Small intestine (tissue), 7 donors: ENCODE data around the gene CNOT2. TPM values are rescaled to one million over a fixed set of nuclear protein-coding genes. Genes with fewer than 3 reads are reported as not detected.

ENCODE experiments used
- DNase-seq, 2 donors: peaks; one replicate each; pipeline versions ENCODE4 v3.0.0 to v3.0.0-alpha.2; 2013
- FAIRE-seq: peaks from 2 replicates; lab custom pipeline; 2012; peaks lifted over from hg19 to GRCh38; lab: Jason Lieb, UNC
- H3K27ac ChIP-seq, 3 donors: one replicate each; pipeline ENCODE4 v1.5.1; 2013; ENCODE audit warnings: low read length in 2 of 3, mild to moderate bottlenecking in 2 of 3, control low read depth in 1 of 3, inconsistent platforms in 1 of 3, low read depth in 1 of 3, moderate library complexity in 1 of 3
- H3K27me3 ChIP-seq, 3 donors: one replicate each; pipeline ENCODE4 v1.6.1; 2013; ENCODE audit warnings: low read length in 3 of 3, inconsistent platforms in 1 of 3; ENCODE audit not compliant: control insufficient read depth in 3 of 3, insufficient read depth in 3 of 3
- H3K36me3 ChIP-seq, 3 donors: one replicate each; pipeline ENCODE4 v1.6.1; 2013; ENCODE audit warnings: low read length in 3 of 3, inconsistent platforms in 1 of 3, low read depth in 1 of 3, mild to moderate bottlenecking in 1 of 3, moderate library complexity in 1 of 3; ENCODE audit not compliant: control insufficient read depth in 3 of 3, insufficient read depth in 2 of 3
- H3K4me1 ChIP-seq, 3 donors: one replicate each; pipeline ENCODE4 v1.6.1; 2013; ENCODE audit warnings: low read length in 2 of 3, inconsistent platforms in 1 of 3, low read depth in 1 of 3, mild to moderate bottlenecking in 1 of 3, moderate library complexity in 1 of 3; ENCODE audit not compliant: control insufficient read depth in 3 of 3, insufficient read depth in 2 of 3
- H3K4me3 ChIP-seq, 3 donors: one replicate each; pipeline ENCODE4 v1.5.1; 2013; ENCODE audit warnings: low read length in 3 of 3, control low read depth in 1 of 3, inconsistent platforms in 1 of 3, low read depth in 1 of 3, mild to moderate bottlenecking in 1 of 3, moderate library complexity in 1 of 3
- H3K9me3 ChIP-seq, 2 donors: one replicate each; pipeline ENCODE4 v1.6.1; 2013; ENCODE audit warnings: low read depth in 1 of 2, low read length in 1 of 2; ENCODE audit not compliant: control insufficient read depth in 2 of 2, insufficient read depth in 1 of 2
- WGBS, 3 donors: extraction: QIAGEN DNeasy Blood & Tissue Kit; methylation state at CpG; one replicate each; pipeline ENCODE4 v1.1.7; 2013; 5-methylcytosine and 5-hydroxymethylcytosine counted together
- polyA plus RNA-seq, 4 donors: library from polyadenylated mRNA; stranded (reverse) in 3 of 4; unstranded in 1 of 4; fragments of 200-250 nt in 3 of 4; fragments of 120-200 nt in 1 of 4; gene quantifications; one replicate each; pipeline versions ENCODE4 v1.2.1 to v1.2.3, GENCODE V29; 2013
- donor health status: healthy with polysubstance abuse.
- donor health status: control.
- donor health status: control.
- donor health status: Bipolar disorder and iron deficiency.
- donor health status: healthy.

Gene CNOT2
- polyA plus RNA-seq, 4 donors = 29.8 to 78.6 (median 39.5) TPM

GRCh38 chr12:70270108-70270507, 26.9 kb downstream of the CNOT2 start:
- H3K4me3 ChIP-seq = no peak overlapping the region
- 7 to 30% (median 11%) methylated on average over 1 of the region's 1 CpG for WGBS, 3 donors
- H3K4me1 ChIP-seq = peaks cover 0 to 8% (median 2%) of the 10 kb centered on the region in 3 donors
- peak overlapping the region in 1 of 3 donors; percentile 47 for H3K27ac ChIP-seq
- peaks cover 0 to 4% (median 0%) of the 10 kb centered on the region in 3 donors for H3K36me3 ChIP-seq
- no peak for DNase-seq
- no peaks in the 10 kb centered on the region for H3K9me3 ChIP-seq
- no peaks in the 10 kb centered on the region for H3K27me3 ChIP-seq
- FAIRE-seq = no peak

- FAIRE-seq = no peak
- peak; percentile 26 to 53 for DNase-seq
- H3K4me3 ChIP-seq = no peak overlapping the region
- no peaks in the 10 kb centered on the region for H3K27me3 ChIP-seq
- no peaks in the 10 kb centered on the region for H3K9me3 ChIP-seq
- H3K36me3 ChIP-seq = peaks cover 0 to 3% (median 0%) of the 10 kb centered on the region in 3 donors
- H3K27ac ChIP-seq = peak overlapping the region in 1 of 3 donors; percentile 47
- H3K4me1 ChIP-seq = peaks cover 0 to 8% (median 2%) of the 10 kb centered on the region in 3 donors
These were observed 27.8 kb downstream of the CNOT2 start for GRCh38 chr12:70271025-70271424.

GRCh38 chr12:70272510-70272909, 29.3 kb downstream of the CNOT2 start:
- Histone ChIP-seq H3K9me3 (no peaks in the 10 kb centered on the region), H3K4me3 (no peak overlapping the region), H3K27ac (no peak overlapping the region), H3K36me3 (no peaks in the 10 kb centered on the region), H3K4me1 (peaks cover 0 to 8% (median 0%) of the 10 kb centered on the region in 3 donors), H3K27me3 (no peaks in the 10 kb centered on the region)
- DNase-seq (no peak), FAIRE-seq (no peak)
- WGBS, 3 donors = 93 to 96% (median 94%) methylated on average over 3 of the region's 3 CpGs

GRCh38 chr12:70275045-70275444, 31.8 kb downstream of the CNOT2 start:
- Histone ChIP-seq H3K4me1 (peaks cover 0 to 6% (median 0%) of the 10 kb centered on the region in 3 donors), H3K27ac (no peak overlapping the region), H3K4me3 (no peak overlapping the region), H3K36me3 (peaks cover 0 to 2% (median 0%) of the 10 kb centered on the region in 3 donors), H3K9me3 (no peaks in the 10 kb centered on the region), H3K27me3 (no peaks in the 10 kb centered on the region)
- no peak for DNase-seq
- FAIRE-seq = no peak

GRCh38 chr12:70277973-70278372, 34.7 kb downstream of the CNOT2 start:
- DNase-seq (no peak), FAIRE-seq (no peak)
- no peak overlapping the region for H3K4me3 ChIP-seq
- WGBS, 3 donors = 92 to 97% (median 96%) methylated on average over 8 of the region's 8 CpGs
- H3K36me3 ChIP-seq = peaks cover 0 to 2% (median 0%) of the 10 kb centered on the region in 3 donors
- H3K4me1 ChIP-seq = no peaks in the 10 kb centered on the region
- no peaks in the 10 kb centered on the region for H3K9me3 ChIP-seq
- no peak overlapping the region for H3K27ac ChIP-seq
- H3K27me3 ChIP-seq = no peaks in the 10 kb centered on the region

GRCh38 chr12:70278945-70279344, 35.7 kb downstream of the CNOT2 start:
- Histone ChIP-seq H3K36me3 (peaks cover 0 to 3% (median 0%) of the 10 kb centered on the region in 3 donors), H3K27ac (no peak overlapping the region), H3K4me3 (no peak overlapping the region), H3K4me1 (no peaks in the 10 kb centered on the region), H3K9me3 (no peaks in the 10 kb centered on the region), H3K27me3 (no peaks in the 10 kb centered on the region)
- DNase-seq = no peak
- FAIRE-seq = no peak

GRCh38 chr12:70283232-70283631, 40.0 kb downstream of the CNOT2 start:
- Histone ChIP-seq H3K36me3 (peaks cover 0 to 11% (median 0%) of the 10 kb centered on the region in 3 donors), H3K4me3 (no peak overlapping the region), H3K9me3 (no peaks in the 10 kb centered on the region), H3K27me3 (no peaks in the 10 kb centered on the region), H3K4me1 (no peaks in the 10 kb centered on the region), H3K27ac (no peak overlapping the region)
- 94 to 99% (median 95%) methylated on average over 3 of the region's 3 CpGs for WGBS, 3 donors
- DNase-seq (no peak), FAIRE-seq (no peak)

GRCh38 chr12:70288817-70289216, 45.6 kb downstream of the CNOT2 start:
- no peak for DNase-seq
- H3K4me1 ChIP-seq = peaks cover 0 to 3% (median 0%) of the 10 kb centered on the region in 3 donors
- WGBS, 3 donors = 96 to 99% (median 98%) methylated on average over 2 of the region's 2 CpGs

GRCh38 chr12:70290116-70290515, 46.9 kb downstream of the CNOT2 start:
- no peak for FAIRE-seq

More at GRCh38 chr12:70288817-70289216, 45.6 kb downstream of the CNOT2 start:
- H3K36me3 ChIP-seq = peaks cover 0 to 12% (median 1%) of the 10 kb centered on the region in 3 donors
- H3K9me3 ChIP-seq = no peaks in the 10 kb centered on the region
- no peak for FAIRE-seq
- no peak overlapping the region for H3K4me3 ChIP-seq
- no peak overlapping the region for H3K27ac ChIP-seq
- H3K27me3 ChIP-seq = no peaks in the 10 kb centered on the region

More at GRCh38 chr12:70290116-70290515, 46.9 kb downstream of the CNOT2 start:
- Histone ChIP-seq H3K36me3 (peaks cover 0 to 8% (median 1%) of the 10 kb centered on the region in 3 donors), H3K9me3 (no peaks in the 10 kb centered on the region), H3K27me3 (no peaks in the 10 kb centered on the region), H3K4me1 (peaks cover 0 to 3% (median 0%) of the 10 kb centered on the region in 3 donors), H3K4me3 (no peak overlapping the region), H3K27ac (no peak overlapping the region)
- DNase-seq = no peak
